ENCODE data around the gene SLC16A7.

GRCh38 chr12:59594943-59595500 is 807 bp upstream of the SLC16A7 start:
- TF ChIP-seq CTCF (IDR thresholded peaks at IDR 0.05; ENCODE audit: low read depth, low read length): no peak
- no peak for TF ChIP-seq POLR2A (IDR thresholded peaks at IDR 0.05; ENCODE audit: extremely low read depth, insufficient read length)
- TF ChIP-seq MAX (IDR thresholded peaks at IDR 0.05; ENCODE audit: low read depth, low read length): no peak
- TF ChIP-seq MYC (IDR thresholded peaks at IDR 0.05; ENCODE audit: low read depth, low read length): no peak
